ENCODE results near the gene NKX1-1. TPM values are rescaled to one million over a fixed set of nuclear protein-coding genes. Genes with fewer than 3 reads are reported as not detected.

NKX1-1 gene
- total RNA-seq (not detected), polyA plus RNA-seq (not detected)
- long read RNA-seq, donor 1, result 0 reads
- long read RNA-seq, donor 2, result 0 reads
- long read RNA-seq, donor 3, result 0 reads

- 2 to 6% (median 3%) methylated on average over 9 to 91 of the region's 91 CpGs for WGBS, 4 donors
- peak within 1 kb of the TSS in 1 of 12 donors; percentile 4 for H3K4me3 ChIP-seq
- ATAC-seq, result no peak
- no peak within 1 kb of the TSS for H3K27ac ChIP-seq
- no peaks in the 10 kb centered on the region for H3K36me3 ChIP-seq
- H3K4me1 ChIP-seq, result peaks cover 0 to 63% (median 6%) of the 10 kb centered on the region in 12 donors
- H3K9me3 ChIP-seq, result no peaks in the 10 kb centered on the region
- peaks cover 78 to 97% (median 84%) of the 10 kb centered on the region in 9 donors for H3K27me3 ChIP-seq
- intact Hi-C loops (cut with DNase I), result no loop called here
- DNase-seq, result peak in 2 of 5 donors; percentile 3 to 32
- TF ChIP-seq CTCF (IDR thresholded peaks at IDR 0.05), result no peak
- TF ChIP-seq POLR2A (IDR thresholded peaks at IDR 0.05), result no peak
These were observed at the start of gene NKX1-1 for GRCh38 chr4:1406394-1406980. NKX1-1 (minus strand) TSS chr4:1406442; CDS start chr4:1406442, 0 bp downstream.

- TF ChIP-seq CTCF (IDR thresholded peaks at IDR 0.05) (no peak), POLR2A (IDR thresholded peaks at IDR 0.05) (no peak)
- H3K9me3 ChIP-seq, result no peaks in the 10 kb centered on the region
- H3K36me3 ChIP-seq, result no peaks in the 10 kb centered on the region
- ATAC-seq (no peak), DNase-seq (no peak)
- H3K27ac ChIP-seq, result no peak overlapping the region
- intact Hi-C loops (cut with DNase I), result no loop called here
- H3K4me1 ChIP-seq, result no peaks in the 10 kb centered on the region
- H3K4me3 ChIP-seq, result no peak overlapping the region
- peaks cover 0 to 30% (median 15%) of the 10 kb centered on the region in 9 donors for H3K27me3 ChIP-seq
- 82 to 91% (median 86%) methylated on average over 2 of the region's 2 CpGs for WGBS, 4 donors
These were observed 47.5 kb upstream of the NKX1-1 start for GRCh38 chr4:1453731-1454130.

GRCh38 chr4:1452431-1453051 lies 46.3 kb upstream of the NKX1-1 start:
- DNase-seq (no peak), ATAC-seq (no peak)
- Histone ChIP-seq H3K9me3 (no peaks in the 10 kb centered on the region), H3K4me3 (no peak overlapping the region), H3K36me3 (no peaks in the 10 kb centered on the region), H3K27me3 (peaks cover 0 to 35% (median 18%) of the 10 kb centered on the region in 9 donors), H3K4me1 (no peaks in the 10 kb centered on the region), H3K27ac (no peak overlapping the region)
- intact Hi-C loops (cut with DNase I), result no loop called here
- WGBS, 4 donors, result 53 to 71% (median 64%) methylated on average over 5 of the region's 5 CpGs
- no peak for TF ChIP-seq CTCF (IDR thresholded peaks at IDR 0.05)
- no peak for TF ChIP-seq POLR2A (IDR thresholded peaks at IDR 0.05)

- TF ChIP-seq CTCF (IDR thresholded peaks at IDR 0.05) (no peak), POLR2A (IDR thresholded peaks at IDR 0.05) (no peak)
- Histone ChIP-seq H3K4me3 (no peak overlapping the region), H3K36me3 (no peaks in the 10 kb centered on the region), H3K27me3 (peaks cover 0 to 43% (median 18%) of the 10 kb centered on the region in 9 donors), H3K9me3 (no peaks in the 10 kb centered on the region), H3K27ac (no peak overlapping the region), H3K4me1 (no peaks in the 10 kb centered on the region)
- 60 to 69% (median 64%) methylated on average over 3 of the region's 3 CpGs for WGBS, 4 donors
- intact Hi-C loops (cut with DNase I), result no loop called here
- ATAC-seq (no peak), DNase-seq (peak in 1 of 5 donors; percentile 2)
These were observed 45.5 kb upstream of the NKX1-1 start for GRCh38 chr4:1451752-1452122.
